HK-2 (cell line): ENCODE measurements around the gene DGCR2.
A peak's percentile ranks its signal among the peaks of the same experiment; 100 is the strongest.
"Not testable (repeated sequence)": the region's sequence is repeated elsewhere in the genome, so short reads cannot be mapped to it uniquely, and the experiment has no call there.

Experiments
- DNase-seq: peaks from one replicate; pipeline ENCODE4 v3.0.0-alpha.2; 2018; ENCODE audit not compliant: unreplicated experiment

The DGCR2 gene

GRCh38 chr22:19122143-19122751 lies at the start of gene DGCR2:
TSS of gene DGCR2 (minus strand) at chr22:19122412. CDS start at chr22:19122206, 206 bp downstream.
- DNase-seq = peak; percentile 93

- DNase-seq = no peak
These were observed 47.7 kb upstream of the DGCR2 start for GRCh38 chr22:19169947-19170318.

- DNase-seq = no peak
These were observed 47.1 kb upstream of the DGCR2 start for GRCh38 chr22:19169002-19169946.

GRCh38 chr22:19168088-19168890 lies 46.1 kb upstream of the DGCR2 start:
- no peak for DNase-seq

- DNase-seq = no peak
These were observed 45.1 kb upstream of the DGCR2 start for GRCh38 chr22:19167106-19167869.

- no peak for DNase-seq
These were observed 44.2 kb upstream of the DGCR2 start for GRCh38 chr22:19166421-19166820.

- no peak for DNase-seq
These were observed 42.2 kb upstream of the DGCR2 start for GRCh38 chr22:19164425-19164824.

GRCh38 chr22:19158649-19159048 lies 36.4 kb upstream of the DGCR2 start:
- not testable (repeated sequence) for DNase-seq

- not testable (repeated sequence) for DNase-seq
These were observed 33.9 kb upstream of the DGCR2 start for GRCh38 chr22:19156109-19156508.

GRCh38 chr22:19152942-19153883 lies 31.0 kb upstream of the DGCR2 start:
- DNase-seq = no peak

GRCh38 chr22:19151329-19152191 lies 29.3 kb upstream of the DGCR2 start:
- no peak for DNase-seq

- DNase-seq = no peak
These were observed 28.5 kb upstream of the DGCR2 start for GRCh38 chr22:19150482-19151328.

- DNase-seq = no peak
These were observed 27.8 kb upstream of the DGCR2 start, which contains the start of gene GSC2 for GRCh38 chr22:19149991-19150390. TSS of gene GSC2 (minus strand) at chr22:19150292. CDS start at chr22:19150283, 9 bp downstream.

GRCh38 chr22:19149047-19149883 lies 27.1 kb upstream of the DGCR2 start:
- no peak for DNase-seq

- no peak for DNase-seq
These were observed 26.3 kb upstream of the DGCR2 start for GRCh38 chr22:19148417-19149046.

GRCh38 chr22:19147195-19147780 lies 25.1 kb upstream of the DGCR2 start:
- no peak for DNase-seq
